HCT116 (cell line): ENCODE results near the gene COL4A1. TPM values are rescaled to one million over a fixed set of nuclear protein-coding genes. Genes with fewer than 3 reads are reported as not detected.

Source experiments
- ATAC-seq: fragments of 200-7000 bp; cut with Tn5 transposase; 2 replicates; pipeline ENCODE4 v1.9.1; 2020; ENCODE audit warnings: mild to moderate bottlenecking, moderate library complexity
- BruUV-seq: library from RNA; stranded (reverse); fragments of 400-500 nt; replicated peaks from 2 replicates; lab custom pipeline; 2021; lab: Mats Ljungman, UMichigan
- CTCF ChIA-PET: fragments of 300-600 bp; sonication (Branson Sonifier 250); formaldehyde crosslinking; loops from one replicate; lab custom pipeline; 2021; ENCODE audit warnings: antibody characterized with exemption; lab: Charles Lee
- POLR2A ChIA-PET: fragments of 300-600, 350-600 bp; sonication (Branson Sonifier 250); formaldehyde crosslinking; loops from one replicate; lab custom pipeline; 2021; ENCODE audit warnings: antibody characterized with exemption; lab: Charles Lee
- RAD21 ChIA-PET, 2 experiments: fragments of 300-600 bp; sonication (Branson Sonifier 250); formaldehyde crosslinking; loops; one replicate each; lab custom pipeline; 2023; ENCODE audit warnings: low total read pairs in 2 of 2; ENCODE audit not compliant: uncharacterized antibody in 2 of 2, unreplicated experiment in 2 of 2, low non-redundant PET in 1 of 2; lab: Charles Lee
- DNase-seq: peaks from one replicate; pipeline ENCODE4 v3.0.0-alpha.2; 2010; ENCODE audit warnings: low read depth, low spot score
- H2AFZ ChIP-seq: fragments of 200-600 bp; shearing (Covaris generic), sonication (generic); 2 replicates; pipeline ENCODE4 v1.6.1; 2017; ENCODE audit warnings: low read depth, mixed run types, mixed read lengths, antibody characterized with exemption, low read length; ENCODE audit not compliant: poor library complexity, severe bottlenecking
- H3K27ac ChIP-seq: 2 replicates; pipeline ENCODE4 v1.5.1; 2012; ENCODE audit warnings: low read depth, low read length
- H3K27me3 ChIP-seq: fragments of 200-600 bp; sonication (generic); 2 replicates; pipeline ENCODE4 v1.6.1; 2016; ENCODE audit warnings: mixed run types, low read length, mixed read lengths; ENCODE audit not compliant: insufficient read depth
- H3K36me3 ChIP-seq, 2 experiments: fragments of 200-500 bp in 1 of 2; fragments of 200-600 bp in 1 of 2; sonication (Bioruptor generic) in 1 of 2; sonication (generic) in 1 of 2; 2 replicates each; pipeline versions ENCODE4 v1.5.1 to v1.6.1; 2014 to 2016; ENCODE audit warnings: low read length in 2 of 2, inconsistent platforms in 1 of 2, mixed read lengths in 1 of 2, mixed run types in 1 of 2; ENCODE audit not compliant: insufficient read depth in 2 of 2, control insufficient read depth in 1 of 2
- H3K4me1 ChIP-seq, 2 experiments: fragments of 200-600 bp in 1 of 2; sonication (generic) in 1 of 2; 2 replicates each; pipeline versions ENCODE4 v1.5.1 to v1.6.1; 2012 to 2017; ENCODE audit warnings: low read length in 2 of 2, inconsistent platforms in 1 of 2, mild to moderate bottlenecking in 1 of 2, mixed read lengths in 1 of 2, mixed run types in 1 of 2, moderate library complexity in 1 of 2; ENCODE audit not compliant: insufficient read depth in 2 of 2, control insufficient read depth in 1 of 2
- H3K4me2 ChIP-seq: fragments of 200-600 bp; sonication (generic); 2 replicates; pipeline ENCODE4 v1.6.1; 2017; ENCODE audit warnings: mixed run types, low read length, mixed read lengths
- H3K4me3 ChIP-seq, 2 experiments: fragments of 200-600 bp in 1 of 2; sonication (generic) in 1 of 2; replicated peaks in 1 of 2; 2 replicates each; pipeline ENCODE4 v1.5.1; 2011 to 2016; ENCODE audit warnings: low read length in 2 of 2, control low read depth in 1 of 2, low read depth in 1 of 2, mild to moderate bottlenecking in 1 of 2, mixed read lengths in 1 of 2, mixed run types in 1 of 2
- H3K79me2 ChIP-seq: fragments of 200-600 bp; sonication (generic); 2 replicates; pipeline ENCODE4 v1.6.1; 2017; ENCODE audit warnings: mild to moderate bottlenecking, mixed run types, low read length, moderate library complexity, mixed read lengths; ENCODE audit not compliant: insufficient read depth
- H3K9ac ChIP-seq: fragments of 200-600 bp; sonication (generic); 2 replicates; pipeline ENCODE4 v1.6.1; 2016; ENCODE audit warnings: low read length, mixed read lengths
- H3K9me2 ChIP-seq: fragments of 200-600 bp; sonication (generic), shearing (Covaris generic); 2 replicates; pipeline ENCODE4 v1.6.1; 2017; ENCODE audit warnings: mixed run types, mild to moderate bottlenecking, moderate library complexity; ENCODE audit not compliant: insufficient read depth
- H3K9me3 ChIP-seq, 2 experiments: fragments of 200-500 bp in 1 of 2; fragments of 200-600 bp in 1 of 2; sonication (Bioruptor generic) in 1 of 2; sonication (generic) in 1 of 2; 2 replicates each; pipeline ENCODE4 v1.6.1; 2014 to 2017; ENCODE audit warnings: low read length in 2 of 2, mixed read lengths in 2 of 2, inconsistent platforms in 1 of 2, low read depth in 1 of 2, mild to moderate bottlenecking in 1 of 2, mixed run types in 1 of 2, moderate library complexity in 1 of 2; ENCODE audit not compliant: control insufficient read depth in 1 of 2, insufficient read depth in 1 of 2
- H4K20me1 ChIP-seq: fragments of 200-600 bp; sonication (generic), shearing (Covaris generic); 2 replicates; pipeline ENCODE4 v1.6.1; 2017; ENCODE audit warnings: mixed run types, mild to moderate bottlenecking, moderate library complexity; ENCODE audit not compliant: insufficient read depth
- CBX3 ChIP-seq: IDR thresholded peaks from 2 replicates; pipeline ENCODE4 v1.6.1; 2012; ENCODE audit warnings: low read depth
- CTCF ChIP-seq, 3 experiments: fragments of 200-600 bp in 1 of 3; sonication (generic) in 1 of 3; IDR thresholded peaks in 2 of 3; conservative IDR thresholded peaks in 1 of 3; 2 replicates each; pipeline ENCODE4 v1.5.1; 2012 to 2017; ENCODE audit warnings: low read depth in 2 of 3, low read length in 2 of 3, antibody characterized with exemption in 1 of 3, borderline replicate concordance in 1 of 3, control low read depth in 1 of 3, mild to moderate bottlenecking in 1 of 3, mixed read lengths in 1 of 3, mixed run types in 1 of 3, moderate library complexity in 1 of 3; ENCODE audit not compliant: insufficient read depth in 1 of 3
- EZH2 ChIP-seq: fragments of 200-600 bp; sonication (generic); IDR thresholded peaks from 2 replicates; pipeline ENCODE4 v1.6.1; 2017; ENCODE audit warnings: antibody characterized with exemption, mixed run types
- EZH2phosphoT487 ChIP-seq: fragments of 200-600 bp; IDR thresholded peaks from 2 replicates; pipeline ENCODE4 v1.6.1; 2018; ENCODE audit warnings: antibody characterized with exemption, borderline replicate concordance
- JUND ChIP-seq: IDR thresholded peaks from 2 replicates; pipeline ENCODE4 v1.6.1; 2012
- RAD21 ChIP-seq: IDR thresholded peaks from 2 replicates; pipeline ENCODE4 v1.6.1; 2012; ENCODE audit warnings: low read depth, mild to moderate bottlenecking
- SP1 ChIP-seq: IDR thresholded peaks from 2 replicates; pipeline ENCODE4 v1.6.1; 2012; ENCODE audit warnings: low read depth
- TCF7L2 ChIP-seq: IDR thresholded peaks from 2 replicates; pipeline ENCODE4 v1.7.0; 2011; ENCODE audit warnings: borderline replicate concordance, inconsistent platforms; ENCODE audit not compliant: insufficient read depth, insufficient read length; ENCODE audit errors: extremely low read depth
- ZFX ChIP-seq: fragments of 450-650 bp; IDR thresholded peaks from 2 replicates; pipeline ENCODE4 v1.6.1; 2017
- intact Hi-C: fragments of 100-400 bp; cut with micrococcal nuclease; formaldehyde crosslinking; loops from 2 replicates; pipeline ENCODE4 v1.10.0; 2022
- total RNA-seq: library from RNA; stranded (reverse); gene quantifications from one replicate; pipeline ENCODE4 v1.2.1, GENCODE V29; 2021; ENCODE audit not compliant: unreplicated experiment
- TF ChIP-seq, protein P1 (sequence below): IDR thresholded peaks from 2 replicates; pipeline ENCODE4 v1.6.1; 2012

Gene COL4A1
- total RNA-seq, 1 experiment from 2014 or later, result 0.57 TPM

DNA sequence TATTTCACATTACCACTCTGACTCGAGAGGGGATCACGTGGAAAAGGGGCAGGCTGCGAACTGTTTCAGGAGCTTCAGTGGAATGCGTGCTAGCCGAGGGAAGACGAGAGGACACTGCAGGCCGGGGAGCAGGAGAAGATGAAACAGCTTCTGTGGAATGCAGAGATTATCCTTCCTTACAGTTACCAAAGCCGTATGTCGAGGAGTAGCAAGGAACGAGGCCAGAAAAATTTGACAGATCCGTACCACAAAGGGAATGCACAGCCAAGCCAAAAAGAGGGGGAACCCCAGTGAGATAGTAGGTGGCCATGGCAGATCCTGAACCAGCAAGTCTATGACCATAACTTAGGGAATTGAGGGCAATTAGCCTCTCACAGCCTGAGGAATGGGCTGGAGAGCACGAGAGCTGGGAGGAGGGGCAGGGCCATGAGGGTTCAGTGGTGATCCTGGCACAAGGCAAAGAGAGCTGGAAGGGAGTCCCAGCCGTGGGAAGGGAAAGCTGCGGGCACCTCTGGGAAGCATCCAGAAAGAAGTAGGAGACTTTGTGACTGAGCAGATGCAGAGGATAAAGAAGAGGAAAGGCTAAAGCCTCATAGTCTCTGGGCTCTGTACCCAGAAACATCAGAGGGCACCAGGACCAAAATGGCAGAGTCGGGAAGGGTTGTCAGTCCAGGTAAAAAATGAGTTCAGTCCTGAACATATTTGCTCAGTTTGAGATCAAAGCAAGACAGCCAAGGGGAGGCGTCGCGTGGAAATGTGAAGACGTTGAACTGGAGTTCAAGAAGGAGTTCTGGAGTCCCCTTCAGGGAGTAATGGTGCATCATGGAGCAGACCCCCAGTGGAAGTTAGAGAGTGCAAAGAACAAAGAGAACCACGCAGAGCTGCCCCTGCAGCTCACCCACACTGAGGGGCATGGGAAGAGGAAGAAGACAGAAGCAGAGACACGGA, 5.1 kb downstream of the COL4A1 start:
- H3K4me2 ChIP-seq, result no peak overlapping the region
- ATAC-seq (no peak), DNase-seq (no peak)
- CTCF ChIA-PET, result no interaction called here
- no peaks in the 10 kb centered on the region for H4K20me1 ChIP-seq
- peaks cover 77% of the 10 kb centered on the region for H3K27me3 ChIP-seq
- no peaks in the 10 kb centered on the region for H3K4me1 ChIP-seq
- RAD21 ChIA-PET, result no interaction called here
- intact Hi-C loops, result no loop called here
- no peak overlapping the region for H2AFZ ChIP-seq
- no peaks in the 10 kb centered on the region for H3K9me3 ChIP-seq
- no peak overlapping the region for H3K27ac ChIP-seq
- POLR2A ChIA-PET, result no interaction called here
- BruUV-seq, result no TSS peak
- TF ChIP-seq EZH2 (no peak), SP1 (no peak), CBX3 (no peak), JUND (no peak), TCF7L2 (no peak), ZFX (no peak), RAD21 (no peak), CTCF (IDR thresholded peaks at IDR 0.05 in 2 of 3, conservative IDR thresholded peaks at IDR 0.05 in 1 of 3; ENCODE audit: borderline replicate concordance in 1 of 3, insufficient read depth in 1 of 3, low read depth in 2 of 3, low read length in 2 of 3) (no peak), EZH2phosphoT487 (no peak)
- TF ChIP-seq, protein P1, sequence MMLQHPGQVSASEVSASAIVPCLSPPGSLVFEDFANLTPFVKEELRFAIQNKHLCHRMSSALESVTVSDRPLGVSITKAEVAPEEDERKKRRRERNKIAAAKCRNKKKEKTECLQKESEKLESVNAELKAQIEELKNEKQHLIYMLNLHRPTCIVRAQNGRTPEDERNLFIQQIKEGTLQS, result no peak
- H3K36me3 ChIP-seq, result no peaks in the 10 kb centered on the region
- no peaks in the 10 kb centered on the region for H3K9me2 ChIP-seq
- no peak overlapping the region for H3K9ac ChIP-seq
- H3K79me2 ChIP-seq, result no peaks in the 10 kb centered on the region
- no peak overlapping the region for H3K4me3 ChIP-seq
